Activated naive CD4-positive, alpha-beta T cell treated with anti-CD3 and anti-CD28 coated beads, Interleukin-2, amount 10 ng/mL, durations not matched to agents 7 days and 5 days (primary cell): ENCODE data around the gene ARHGEF10L.

Source experiments
- CTCF ChIA-PET: fragments of 350-600 bp; sonication (Branson Sonifier 250); formaldehyde crosslinking; loops from one replicate; lab custom pipeline; 2021; ENCODE audit warnings: antibody characterized with exemption; lab: Charles Lee
- DNase-seq: peaks from one replicate; pipeline ENCODE4 v3.0.0-alpha.2; 2020
- H3K27ac Mint-ChIP-seq: one replicate; pipeline ENCODE4 v1.8.0; 2021; ENCODE audit warnings: mild to moderate bottlenecking, moderate library complexity, mixed read lengths
- H3K27me3 Mint-ChIP-seq: one replicate; pipeline ENCODE4 v1.8.0; 2021; ENCODE audit warnings: mild to moderate bottlenecking, mixed read lengths
- H3K36me3 Mint-ChIP-seq: one replicate; pipeline ENCODE4 v1.8.0; 2021; ENCODE audit warnings: mixed read lengths
- H3K4me1 Mint-ChIP-seq: one replicate; pipeline ENCODE4 v1.8.0; 2021; ENCODE audit warnings: mixed read lengths
- H3K4me3 Mint-ChIP-seq: one replicate; pipeline ENCODE4 v1.8.0; 2021; ENCODE audit warnings: mild to moderate bottlenecking, moderate library complexity, mixed read lengths
- H3K9me3 Mint-ChIP-seq: one replicate; pipeline ENCODE4 v1.8.0; 2021; ENCODE audit warnings: mixed read lengths

Gene ARHGEF10L

GRCh38 chr1:17566417-17566816 lies 26.9 kb downstream of the ARHGEF10L start:
- DNase-seq, result no peak
- no peak overlapping the region for H3K4me3 Mint-ChIP-seq
- H3K4me1 Mint-ChIP-seq, result no peaks in the 10 kb centered on the region
- CTCF ChIA-PET, result no interaction called here
- H3K36me3 Mint-ChIP-seq, result no peaks in the 10 kb centered on the region
- no peaks in the 10 kb centered on the region for H3K9me3 Mint-ChIP-seq
- H3K27me3 Mint-ChIP-seq, result peaks cover 29% of the 10 kb centered on the region
- H3K27ac Mint-ChIP-seq, result no peak overlapping the region

- Mint-ChIP-seq H3K9me3 (no peaks in the 10 kb centered on the region), H3K27me3 (peaks cover 29% of the 10 kb centered on the region), H3K4me1 (no peaks in the 10 kb centered on the region), H3K36me3 (no peaks in the 10 kb centered on the region), H3K4me3 (no peak overlapping the region), H3K27ac (no peak overlapping the region)
- CTCF ChIA-PET, result no interaction called here
- no peak for DNase-seq
Observed at GRCh38 chr1:17566892-17567291, 27.4 kb downstream of the ARHGEF10L start.

GRCh38 chr1:17567582-17567981 lies 28.1 kb downstream of the ARHGEF10L start:
- Mint-ChIP-seq H3K27me3 (peaks cover 31% of the 10 kb centered on the region), H3K9me3 (no peaks in the 10 kb centered on the region), H3K27ac (no peak overlapping the region), H3K36me3 (no peaks in the 10 kb centered on the region), H3K4me1 (no peaks in the 10 kb centered on the region), H3K4me3 (no peak overlapping the region)
- CTCF ChIA-PET, result no interaction called here
- DNase-seq, result no peak

DNA sequence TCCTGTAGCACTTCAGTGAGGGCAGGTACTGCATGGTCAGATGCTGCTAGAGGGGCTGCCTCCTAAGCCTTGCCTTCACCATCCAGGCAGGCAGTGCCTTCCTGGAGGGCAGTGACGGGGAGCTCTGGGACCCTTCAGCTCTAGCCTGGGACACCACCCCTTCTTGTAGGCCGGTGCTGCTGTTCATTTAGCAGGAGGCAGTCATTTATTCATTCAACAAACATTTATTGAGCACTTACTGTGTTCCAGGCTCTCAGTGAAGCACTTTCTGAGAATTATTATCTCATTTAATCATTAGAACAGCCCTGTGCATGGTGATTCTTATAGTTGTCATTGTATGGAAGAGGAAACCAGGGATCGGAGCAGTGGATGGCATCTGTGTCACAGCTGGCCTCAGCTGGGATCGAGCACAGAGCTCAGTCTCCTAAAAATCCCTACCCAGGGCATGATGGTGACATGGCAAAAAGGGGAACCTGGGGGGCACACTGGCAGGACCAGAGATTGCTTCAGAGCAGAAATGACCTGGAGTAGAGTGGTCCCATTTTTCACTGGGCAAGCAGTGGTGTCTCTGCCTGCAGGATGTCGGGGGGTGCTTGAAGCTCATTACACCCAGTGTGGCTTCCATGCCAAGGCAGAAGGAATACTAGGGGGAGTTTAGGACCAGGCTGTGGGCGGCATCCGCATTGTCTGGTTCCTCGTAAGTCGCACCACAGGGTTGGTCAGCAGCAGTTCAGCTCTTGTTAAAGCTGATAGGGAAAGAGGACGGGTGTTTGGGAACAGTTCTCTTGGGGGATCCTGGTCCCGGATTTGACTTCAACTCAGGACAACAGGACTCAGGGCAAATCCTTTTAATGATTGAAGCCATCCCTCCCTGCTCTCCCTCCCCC lies 28.8 kb downstream of the ARHGEF10L start:
- Mint-ChIP-seq H3K27ac (no peak overlapping the region), H3K9me3 (no peaks in the 10 kb centered on the region), H3K4me1 (no peaks in the 10 kb centered on the region), H3K4me3 (no peak overlapping the region), H3K36me3 (no peaks in the 10 kb centered on the region), H3K27me3 (peaks cover 33% of the 10 kb centered on the region)
- DNase-seq, result no peak
- CTCF ChIA-PET, result no interaction called here

GRCh38 chr1:17569200-17570139 lies 30.0 kb downstream of the ARHGEF10L start:
- H3K9me3 Mint-ChIP-seq, result no peaks in the 10 kb centered on the region
- no peaks in the 10 kb centered on the region for H3K4me1 Mint-ChIP-seq
- CTCF ChIA-PET, result no interaction called here
- H3K27ac Mint-ChIP-seq, result no peak overlapping the region
- H3K27me3 Mint-ChIP-seq, result peaks cover 29% of the 10 kb centered on the region
- no peak overlapping the region for H3K4me3 Mint-ChIP-seq
- no peaks in the 10 kb centered on the region for H3K36me3 Mint-ChIP-seq
- DNase-seq, result no peak

DNA sequence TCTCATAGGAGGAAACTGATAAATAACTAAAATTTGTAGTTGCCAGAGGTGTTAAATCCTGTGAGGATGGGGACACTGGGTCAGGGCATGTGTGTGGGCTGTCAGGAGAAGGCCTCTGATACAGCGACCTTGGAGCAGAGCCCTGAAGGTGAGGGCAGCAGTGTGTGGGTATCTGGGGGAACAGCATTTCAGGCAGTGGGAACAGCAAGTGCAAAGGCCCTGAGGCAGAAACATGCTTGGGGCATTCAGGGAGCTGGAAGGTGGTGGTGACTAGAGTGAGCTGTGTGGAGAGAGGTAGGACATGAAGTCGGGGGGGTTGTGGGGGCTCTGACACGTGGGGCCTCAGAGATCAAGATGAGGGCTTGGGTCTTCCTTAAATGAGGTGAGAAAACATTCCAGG lies 30.7 kb downstream of the ARHGEF10L start:
- DNase-seq, result no peak
- Mint-ChIP-seq H3K4me3 (no peak overlapping the region), H3K9me3 (no peaks in the 10 kb centered on the region), H3K4me1 (no peaks in the 10 kb centered on the region), H3K36me3 (no peaks in the 10 kb centered on the region), H3K27me3 (peaks cover 29% of the 10 kb centered on the region), H3K27ac (peak overlapping the region; percentile 20)
- CTCF ChIA-PET, result no interaction called here

DNA sequence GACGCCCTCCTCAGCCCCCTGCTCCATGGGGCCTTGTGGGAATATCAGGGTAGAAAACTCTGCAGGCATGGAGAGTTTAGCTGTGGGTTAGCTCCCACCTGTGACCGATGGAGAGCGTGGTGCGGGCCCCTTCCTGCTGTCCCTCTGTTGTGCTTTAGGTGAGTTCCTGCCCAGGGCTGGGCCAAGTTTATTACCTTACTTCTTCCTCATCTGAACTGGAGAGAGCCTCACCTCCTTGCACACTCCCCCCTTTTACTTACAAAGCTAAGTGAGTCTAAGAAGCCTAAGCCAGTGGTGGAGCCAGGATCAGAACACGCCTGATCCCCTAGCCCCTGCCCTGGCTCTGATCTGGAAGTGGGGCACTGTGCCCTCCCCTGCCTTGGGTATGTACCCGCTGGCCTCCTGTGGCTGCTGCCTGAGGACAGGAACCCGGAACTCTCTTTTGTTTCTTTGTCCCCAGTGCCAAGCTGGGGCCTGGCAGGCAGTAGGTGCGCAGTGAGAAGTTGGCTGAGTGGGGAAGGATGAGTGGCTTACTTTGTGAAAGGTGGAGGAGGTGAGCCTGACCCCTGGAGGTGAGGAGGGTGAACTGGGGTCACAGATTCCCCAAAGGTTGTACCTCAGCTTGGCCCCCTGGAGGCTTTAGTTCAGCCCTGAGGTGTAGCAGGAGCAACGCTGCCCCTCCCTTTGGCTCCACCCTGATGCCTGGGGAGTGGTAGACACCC lies 32.9 kb downstream of the ARHGEF10L start:
- Mint-ChIP-seq H3K4me1 (no peaks in the 10 kb centered on the region), H3K9me3 (no peaks in the 10 kb centered on the region), H3K27ac (no peak overlapping the region), H3K27me3 (peaks cover 31% of the 10 kb centered on the region), H3K36me3 (no peaks in the 10 kb centered on the region), H3K4me3 (no peak overlapping the region)
- CTCF ChIA-PET, result interaction anchor here (2.3 kb wide), 1 partner anchor 10 kb away, joined by 7 read pairs; no protein-coding TSS in a partner anchor
- DNase-seq, result no peak

DNA sequence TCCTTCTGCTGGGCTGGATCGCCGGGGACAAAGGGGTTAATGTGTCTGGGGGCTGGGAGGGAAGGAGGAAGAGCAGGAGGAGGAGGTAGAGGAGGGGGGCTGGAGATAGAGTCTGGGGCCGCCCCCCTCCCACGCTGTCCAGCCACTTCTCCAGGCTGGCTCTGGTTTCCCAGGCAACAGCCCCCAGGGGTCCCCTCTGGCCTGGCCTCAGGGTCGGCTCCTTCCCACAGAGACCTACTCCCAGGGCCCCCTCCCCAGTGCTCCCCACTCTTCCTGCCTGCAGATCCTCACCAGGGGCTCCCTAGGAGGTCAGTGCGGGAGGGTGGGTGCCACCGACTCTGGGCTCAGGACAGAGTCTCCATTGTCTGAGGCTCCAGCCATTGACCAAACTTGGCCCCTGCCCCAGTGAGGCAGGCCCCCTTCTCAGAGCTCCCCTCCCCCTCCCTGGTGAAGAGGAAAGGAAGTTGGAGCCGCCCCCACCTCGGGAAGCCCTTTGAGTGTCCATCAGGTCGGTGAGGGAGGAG lies 34.1 kb downstream of the ARHGEF10L start:
- H3K4me1 Mint-ChIP-seq, result no peaks in the 10 kb centered on the region
- no peak for DNase-seq
- H3K9me3 Mint-ChIP-seq, result no peaks in the 10 kb centered on the region
- H3K4me3 Mint-ChIP-seq, result no peak overlapping the region
- H3K27ac Mint-ChIP-seq, result no peak overlapping the region
- no peaks in the 10 kb centered on the region for H3K36me3 Mint-ChIP-seq
- peaks cover 34% of the 10 kb centered on the region for H3K27me3 Mint-ChIP-seq
- CTCF ChIA-PET, result interaction anchor here (2.3 kb wide), 1 partner anchor 9 kb away, joined by 7 read pairs; no protein-coding TSS in a partner anchor

GRCh38 chr1:17574516-17574915 lies 35.0 kb downstream of the ARHGEF10L start:
- CTCF ChIA-PET, result no interaction called here
- Mint-ChIP-seq H3K9me3 (no peaks in the 10 kb centered on the region), H3K4me1 (no peaks in the 10 kb centered on the region), H3K4me3 (no peak overlapping the region), H3K36me3 (no peaks in the 10 kb centered on the region), H3K27me3 (peaks cover 25% of the 10 kb centered on the region), H3K27ac (no peak overlapping the region)
- no peak for DNase-seq

GRCh38 chr1:17575797-17576518 lies 36.5 kb downstream of the ARHGEF10L start:
- CTCF ChIA-PET, result no interaction called here

GRCh38 chr1:17576519-17576853 lies 37.0 kb downstream of the ARHGEF10L start:
- no peaks in the 10 kb centered on the region for H3K36me3 Mint-ChIP-seq
- no peaks in the 10 kb centered on the region for H3K9me3 Mint-ChIP-seq
- no peak overlapping the region for H3K4me3 Mint-ChIP-seq
- CTCF ChIA-PET, result no interaction called here
- peaks cover 13% of the 10 kb centered on the region for H3K27me3 Mint-ChIP-seq
- no peak for DNase-seq
- no peak overlapping the region for H3K27ac Mint-ChIP-seq
- H3K4me1 Mint-ChIP-seq, result peaks cover 5% of the 10 kb centered on the region

More at GRCh38 chr1:17575797-17576518, 36.5 kb downstream of the ARHGEF10L start:
- peaks cover 15% of the 10 kb centered on the region for H3K27me3 Mint-ChIP-seq
- H3K4me1 Mint-ChIP-seq, result peaks cover 2% of the 10 kb centered on the region
- H3K27ac Mint-ChIP-seq, result no peak overlapping the region
- no peaks in the 10 kb centered on the region for H3K36me3 Mint-ChIP-seq
- no peak for DNase-seq
- H3K4me3 Mint-ChIP-seq, result no peak overlapping the region
- H3K9me3 Mint-ChIP-seq, result no peaks in the 10 kb centered on the region

DNA sequence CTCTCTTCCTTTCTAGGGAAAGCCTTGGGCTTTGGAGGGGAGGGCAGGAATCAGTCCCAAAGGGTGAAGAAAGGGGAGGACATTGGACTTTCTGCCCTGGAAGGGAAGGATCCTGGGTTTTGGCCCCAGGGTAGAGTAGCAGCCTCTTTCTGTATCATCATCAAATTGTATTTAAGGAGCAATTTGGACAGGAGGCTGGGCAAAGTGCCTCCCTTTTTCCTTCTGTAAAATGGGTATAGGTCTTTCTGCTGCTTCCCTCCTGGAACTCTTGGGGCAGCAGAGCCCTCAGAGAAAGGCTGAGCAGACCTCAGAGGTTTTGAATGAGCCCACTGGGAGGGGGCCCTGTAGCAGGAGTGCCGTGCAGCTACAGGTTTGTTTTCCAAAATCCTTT lies 38.4 kb downstream of the ARHGEF10L start:
- H3K36me3 Mint-ChIP-seq, result no peaks in the 10 kb centered on the region
- H3K4me3 Mint-ChIP-seq, result no peak overlapping the region
- no peak for DNase-seq
- H3K27ac Mint-ChIP-seq, result no peak overlapping the region
- no peaks in the 10 kb centered on the region for H3K9me3 Mint-ChIP-seq
- CTCF ChIA-PET, result interaction anchor here (0.8 kb wide), 1 partner anchor 608 kb away, joined by 3 read pairs; no protein-coding TSS in a partner anchor
- H3K4me1 Mint-ChIP-seq, result peaks cover 7% of the 10 kb centered on the region
- peaks cover 9% of the 10 kb centered on the region for H3K27me3 Mint-ChIP-seq
